ENCODE measurements around the gene SPNS3.

SPNS3 gene

DNA sequence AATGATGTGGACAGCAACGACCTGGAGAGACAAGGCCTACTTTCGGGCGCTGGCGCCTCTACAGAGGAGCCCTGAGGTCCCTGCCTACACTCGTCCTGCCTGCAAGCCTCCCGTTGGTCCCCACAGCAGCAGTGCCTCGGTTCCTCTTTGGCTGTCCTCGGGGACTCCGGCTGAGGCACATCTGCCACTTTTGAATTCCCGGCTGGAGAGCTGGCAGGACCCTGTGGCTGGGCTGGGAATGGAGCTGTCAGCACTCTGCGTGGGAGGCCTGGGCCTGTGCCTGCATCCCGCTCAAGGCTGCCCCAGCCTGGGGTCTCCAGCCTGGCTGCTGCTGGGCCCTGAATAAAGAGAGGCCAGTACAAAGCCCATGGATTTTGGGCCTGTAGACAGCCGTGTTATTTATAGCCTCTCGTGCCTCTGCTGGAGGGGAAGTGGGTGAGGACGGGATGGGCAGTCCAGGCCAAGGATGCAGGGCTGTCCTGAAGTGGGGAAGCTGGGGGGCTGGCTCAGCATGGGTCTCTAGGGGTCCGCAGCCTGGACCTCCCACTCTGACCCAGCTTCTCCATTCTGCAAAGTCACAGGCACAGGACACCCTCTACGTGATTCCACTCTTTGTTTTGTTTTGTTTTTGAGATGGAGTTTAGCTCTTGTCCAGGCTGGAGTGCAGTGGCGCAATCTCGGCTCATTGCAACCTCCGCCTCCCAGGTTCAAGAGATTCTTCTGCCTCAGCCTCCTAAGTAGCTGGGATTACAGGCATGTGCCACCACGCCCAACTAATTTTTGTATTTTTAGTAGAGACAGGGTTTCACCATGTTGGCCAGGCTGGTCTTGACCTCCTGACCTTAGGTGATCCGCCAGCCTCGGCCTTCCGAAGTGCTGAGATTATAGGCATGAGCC lies 54.3 kb downstream of the SPNS3 start:
- no peak overlapping the region for H3K27ac ChIP-seq
- ChIA-PET POLR2A (ENCODE audit: low non-redundant PET) (no interaction called here), CTCF (interaction anchor here (0.6 kb wide), 1 partner anchor 149 kb away, joined by 3 read pairs; no protein-coding TSS in a partner anchor)
- TF ChIP-seq, protein P1, sequence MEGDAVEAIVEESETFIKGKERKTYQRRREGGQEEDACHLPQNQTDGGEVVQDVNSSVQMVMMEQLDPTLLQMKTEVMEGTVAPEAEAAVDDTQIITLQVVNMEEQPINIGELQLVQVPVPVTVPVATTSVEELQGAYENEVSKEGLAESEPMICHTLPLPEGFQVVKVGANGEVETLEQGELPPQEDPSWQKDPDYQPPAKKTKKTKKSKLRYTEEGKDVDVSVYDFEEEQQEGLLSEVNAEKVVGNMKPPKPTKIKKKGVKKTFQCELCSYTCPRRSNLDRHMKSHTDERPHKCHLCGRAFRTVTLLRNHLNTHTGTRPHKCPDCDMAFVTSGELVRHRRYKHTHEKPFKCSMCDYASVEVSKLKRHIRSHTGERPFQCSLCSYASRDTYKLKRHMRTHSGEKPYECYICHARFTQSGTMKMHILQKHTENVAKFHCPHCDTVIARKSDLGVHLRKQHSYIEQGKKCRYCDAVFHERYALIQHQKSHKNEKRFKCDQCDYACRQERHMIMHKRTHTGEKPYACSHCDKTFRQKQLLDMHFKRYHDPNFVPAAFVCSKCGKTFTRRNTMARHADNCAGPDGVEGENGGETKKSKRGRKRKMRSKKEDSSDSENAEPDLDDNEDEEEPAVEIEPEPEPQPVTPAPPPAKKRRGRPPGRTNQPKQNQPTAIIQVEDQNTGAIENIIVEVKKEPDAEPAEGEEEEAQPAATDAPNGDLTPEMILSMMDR (conservative IDR thresholded peaks at IDR 0.05; ENCODE audit: low read depth) = no peak
- no peak for DNase-seq (ENCODE audit: low spot score)

DNA sequence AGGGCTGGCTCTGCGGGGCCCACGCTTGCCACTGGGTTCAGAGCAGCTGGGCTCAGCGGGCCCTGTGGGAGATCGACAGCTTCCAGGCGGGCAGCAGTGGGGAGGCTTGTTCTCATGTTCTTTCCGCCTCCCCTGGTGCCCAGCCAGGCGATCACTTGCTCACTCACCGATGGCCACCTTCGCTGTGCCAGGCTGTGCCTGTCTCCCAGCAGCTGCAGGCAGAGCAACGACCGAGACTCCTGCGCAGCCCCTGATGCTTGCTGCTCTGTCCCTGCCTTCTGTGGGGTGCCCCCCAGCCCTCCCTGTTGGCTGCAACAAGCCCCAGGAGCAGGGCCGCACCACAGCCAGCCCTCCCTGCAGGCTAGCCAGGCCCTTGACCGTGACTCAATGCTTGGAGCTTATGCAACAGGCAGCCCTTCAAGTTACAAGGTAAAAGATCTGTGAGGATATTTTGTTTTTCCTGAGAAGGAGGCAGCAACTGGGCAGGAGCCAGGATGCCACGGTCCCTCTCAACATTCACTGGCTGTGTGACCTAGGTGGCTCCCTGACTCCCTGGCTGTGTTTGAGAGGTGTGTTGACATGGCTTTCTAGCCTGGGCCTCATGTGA lies 55.4 kb downstream of the SPNS3 start:
- DNase-seq (ENCODE audit: low spot score) = peak; percentile 36
- POLR2A ChIA-PET (ENCODE audit: low non-redundant PET) = no interaction called here
- CTCF ChIA-PET = no interaction called here
- H3K27ac ChIP-seq = no peak overlapping the region
- TF ChIP-seq, protein P1 (conservative IDR thresholded peaks at IDR 0.05; ENCODE audit: low read depth) = no peak

DNA sequence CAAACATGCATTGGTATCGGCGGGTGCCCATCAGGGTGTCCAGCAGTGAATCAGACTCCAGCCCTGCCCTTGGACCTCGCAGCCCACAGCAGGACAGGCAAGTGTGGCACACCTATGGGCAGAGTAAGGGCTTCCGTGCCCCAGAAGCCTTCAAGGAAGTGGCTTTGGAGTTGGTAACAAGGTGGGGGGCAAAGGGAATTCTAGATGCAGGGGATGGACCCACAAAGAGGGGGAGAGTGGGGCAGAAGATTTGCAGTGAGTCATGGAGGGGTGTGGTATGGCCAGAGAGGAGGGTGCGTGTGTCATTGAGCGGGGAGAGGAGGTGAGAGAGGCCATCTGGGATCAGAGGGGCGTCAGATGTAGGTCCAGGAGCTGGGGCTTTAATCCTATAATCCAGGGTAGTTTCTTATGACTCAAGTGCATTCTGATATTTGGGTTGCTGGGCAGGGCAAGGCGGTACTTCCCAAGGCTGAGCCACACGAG lies 56.4 kb downstream of the SPNS3 start:
- ChIA-PET CTCF (no interaction called here), POLR2A (ENCODE audit: low non-redundant PET) (no interaction called here)
- DNase-seq (ENCODE audit: low spot score) = peak; percentile 62
- no peak overlapping the region for H3K27ac ChIP-seq
- TF ChIP-seq, protein P1 (conservative IDR thresholded peaks at IDR 0.05; ENCODE audit: low read depth) = no peak

GRCh38 chr17:4490637-4491061 lies 56.9 kb downstream of the SPNS3 start:
- TF ChIP-seq, protein P1 (conservative IDR thresholded peaks at IDR 0.05; ENCODE audit: low read depth) = no peak
- H3K27ac ChIP-seq = no peak overlapping the region
- POLR2A ChIA-PET (ENCODE audit: low non-redundant PET) = no interaction called here
- peak; percentile 44 for DNase-seq (ENCODE audit: low spot score)
- CTCF ChIA-PET = interaction anchor here (0.6 kb wide), 1 partner anchor 49 kb away, joined by 5 read pairs; no protein-coding TSS in a partner anchor

- peak; percentile 55 for DNase-seq (ENCODE audit: low spot score)
- TF ChIP-seq, protein P1 (conservative IDR thresholded peaks at IDR 0.05; ENCODE audit: low read depth) = no peak
- CTCF ChIA-PET = interaction anchor here (0.6 kb wide), 1 partner anchor 431 kb away, joined by 5 read pairs; no protein-coding TSS in a partner anchor
- no peak overlapping the region for H3K27ac ChIP-seq
- POLR2A ChIA-PET (ENCODE audit: low non-redundant PET) = no interaction called here
These were observed 59.2 kb downstream of the SPNS3 start for GRCh38 chr17:4492721-4493561.
